GM12878 (cell line): Measurements from ENCODE around the gene SLC39A13. TPM values are rescaled to one million over a fixed set of nuclear protein-coding genes. Genes with fewer than 3 reads are reported as not detected.

Experiments
- ATAC-seq: fragments of 200-7000 bp; cut with Tn5 transposase; 3 replicates; pipeline ENCODE4 v1.9.1; 2020; ENCODE audit warnings: mild to moderate bottlenecking, moderate library complexity
- BruUV-seq: library from RNA; stranded (reverse); fragments of 400-500 nt; replicated peaks from 2 replicates; lab custom pipeline; 2021; lab: Mats Ljungman, UMichigan
- CTCF ChIA-PET: fragments of 300-600 bp; sonication (Branson Sonifier 250); formaldehyde crosslinking; extraction: SDS; loops from one replicate; lab custom pipeline; 2021; ENCODE audit warnings: inconsistent platforms; lab: Yijun Ruan, JAX
- POLR2A ChIA-PET: fragments of 350-600 bp; formaldehyde crosslinking; extraction: SDS; loops from one replicate; lab custom pipeline; 2021; ENCODE audit warnings: inconsistent platforms; lab: Charles Lee
- RAD21 ChIA-PET: fragments of 300-600 bp; sonication (Branson Sonifier 250); formaldehyde crosslinking; loops from one replicate; lab custom pipeline; 2023; ENCODE audit warnings: antibody characterized with exemption; ENCODE audit not compliant: unreplicated experiment; lab: Charles Lee
- SMC1A ChIA-PET: fragments of 300-600 bp; sonication (Branson Sonifier 250); formaldehyde crosslinking; loops from one replicate; lab custom pipeline; 2023; ENCODE audit not compliant: unreplicated experiment, uncharacterized antibody; lab: Charles Lee
- DNase-seq: peaks from one replicate; pipeline ENCODE4 v3.0.0-alpha.2; 2011; ENCODE audit warnings: low read depth, low spot score
- FAIRE-seq: peaks from 3 replicates; lab custom pipeline; 2011; peaks lifted over from hg19 to GRCh38; lab: Jason Lieb, UNC
- H2AFZ ChIP-seq: 2 replicates; pipeline ENCODE4 v1.6.0; 2011; ENCODE audit warnings: low read depth, low read length, control low read depth; ENCODE audit not compliant: control insufficient read depth
- H3K27ac ChIP-seq: 2 replicates; pipeline ENCODE4 v1.5.1; 2011; ENCODE audit warnings: control low read depth; ENCODE audit not compliant: control insufficient read depth, insufficient read depth
- H3K27me3 ChIP-seq, 2 experiments: replicated peaks in 1 of 2; 2 replicates each; pipeline versions ENCODE4 v1.6.0 to v1.6.1; 2011; ENCODE audit warnings: low read length in 1 of 2; ENCODE audit not compliant: control insufficient read depth in 2 of 2, insufficient read depth in 2 of 2
- H3K36me3 ChIP-seq, 2 experiments: 2 replicates each; pipeline ENCODE4 v1.5.1; 2011; ENCODE audit warnings: low read length in 1 of 2; ENCODE audit not compliant: control insufficient read depth in 2 of 2, insufficient read depth in 2 of 2
- H3K4me1 ChIP-seq: 2 replicates; pipeline ENCODE4 v1.6.1; 2011; ENCODE audit warnings: mild to moderate bottlenecking, low read length, moderate library complexity, mixed read lengths; ENCODE audit not compliant: control insufficient read depth, insufficient read depth
- H3K4me2 ChIP-seq: 2 replicates; pipeline ENCODE4 v1.6.0; 2011; ENCODE audit warnings: control low read depth; ENCODE audit not compliant: control insufficient read depth, insufficient read depth
- H3K4me3 ChIP-seq: fragments of 200-600 bp; sonication (generic); 2 replicates; pipeline ENCODE4 v1.5.1; 2016
- H3K79me2 ChIP-seq: 2 replicates; pipeline ENCODE4 v1.6.0; 2011; ENCODE audit warnings: low read length; ENCODE audit not compliant: control insufficient read depth, insufficient read depth
- H3K9ac ChIP-seq: 2 replicates; pipeline ENCODE4 v1.8.0; 2011; ENCODE audit warnings: low read length, control low read depth, mixed read lengths; ENCODE audit not compliant: control insufficient read depth, insufficient read depth
- H3K9me3 ChIP-seq: replicated peaks from 3 replicates; pipeline ENCODE4 v1.5.1; 2011; ENCODE audit warnings: mild to moderate bottlenecking, low read length; ENCODE audit not compliant: control insufficient read depth, insufficient read depth
- H4K20me1 ChIP-seq: 2 replicates; pipeline ENCODE4 v1.6.0; 2011; ENCODE audit not compliant: control insufficient read depth, insufficient read depth
- CHD2 ChIP-seq: IDR thresholded peaks from 2 replicates; pipeline ENCODE4 v1.6.1; 2011; ENCODE audit warnings: low read depth, low read length, improper control_type of control experiment, borderline replicate concordance
- E2F8 ChIP-seq: fragments of 450-650 bp; IDR thresholded peaks from 2 replicates; pipeline ENCODE4 v1.6.1; 2018; ENCODE audit warnings: mild to moderate bottlenecking, low read depth, moderate library complexity; ENCODE audit not compliant: partially characterized antibody
- ESRRA ChIP-seq: IDR thresholded peaks from 2 replicates; pipeline ENCODE4 v1.6.1; 2012; ENCODE audit warnings: mild to moderate bottlenecking, low read length, improper control_type of control experiment
- ETV6 ChIP-seq, 2 experiments: fragments of 450-650 bp in 1 of 2; IDR thresholded peaks in 1 of 2; conservative IDR thresholded peaks in 1 of 2; 2 replicates each; pipeline ENCODE4 v1.6.1; 2014; ENCODE audit warnings: antibody characterized with exemption in 1 of 2, borderline replicate concordance in 1 of 2, low read depth in 1 of 2, mild to moderate bottlenecking in 1 of 2, moderate library complexity in 1 of 2
- HDGF ChIP-seq: fragments of 450-650 bp; IDR thresholded peaks from 2 replicates; pipeline ENCODE4 v1.6.1; 2016; ENCODE audit warnings: antibody characterized with exemption
- IKZF2 ChIP-seq, 2 experiments: fragments of 450-650 bp; IDR thresholded peaks; 2 replicates each; pipeline ENCODE4 v1.6.1; 2017; ENCODE audit warnings: mild to moderate bottlenecking in 2 of 2, moderate library complexity in 2 of 2
- KAT2A ChIP-seq: conservative IDR thresholded peaks from 2 replicates; pipeline ENCODE4 v1.6.1; 2011; ENCODE audit warnings: low read depth, low read length; ENCODE audit not compliant: control insufficient read depth
- LARP7 ChIP-seq: fragments of 450-650 bp; IDR thresholded peaks from 2 replicates; pipeline ENCODE4 v1.6.1; 2017; ENCODE audit warnings: mild to moderate bottlenecking
- MEF2B ChIP-seq: fragments of 450-650 bp; IDR thresholded peaks from 2 replicates; pipeline ENCODE4 v1.6.1; 2018; ENCODE audit warnings: mild to moderate bottlenecking, moderate library complexity; ENCODE audit not compliant: partially characterized antibody, poor library complexity, severe bottlenecking
- MYB ChIP-seq: fragments of 150-350 bp; IDR thresholded peaks from 2 replicates; pipeline ENCODE4 v1.6.1; 2014; ENCODE audit warnings: mild to moderate bottlenecking, low read depth, low read length, borderline replicate concordance
- NBN ChIP-seq: fragments of 450-650 bp; IDR thresholded peaks from 2 replicates; pipeline ENCODE4 v1.6.1; 2016
- SIN3A ChIP-seq: IDR thresholded peaks from 2 replicates; pipeline ENCODE4 v1.6.1; 2012; ENCODE audit warnings: low read depth, low read length, improper control_type of control experiment
- SMC3 ChIP-seq: IDR thresholded peaks from 2 replicates; pipeline ENCODE4 v1.6.1; 2011; ENCODE audit warnings: low read length, improper control_type of control experiment, borderline replicate concordance
- SUPT20H ChIP-seq: IDR thresholded peaks from 2 replicates; pipeline ENCODE4 v1.6.1; 2011; ENCODE audit warnings: low read depth, mild to moderate bottlenecking, low read length, moderate library complexity, borderline replicate concordance; ENCODE audit not compliant: control insufficient read depth
- TAF1 ChIP-seq: IDR thresholded peaks from 2 replicates; pipeline ENCODE4 v1.6.1; 2011; ENCODE audit warnings: mild to moderate bottlenecking, low read depth, low read length, borderline replicate concordance
- TARDBP ChIP-seq: IDR thresholded peaks from 2 replicates; pipeline ENCODE4 v1.6.1; 2016; ENCODE audit warnings: borderline replicate concordance
- ZNF384 ChIP-seq: IDR thresholded peaks from 2 replicates; pipeline ENCODE4 v1.6.1; 2012; ENCODE audit warnings: low read depth, mild to moderate bottlenecking, low read length, improper control_type of control experiment, borderline replicate concordance
- ZNF622 ChIP-seq: fragments of 450-650 bp; IDR thresholded peaks from 2 replicates; pipeline ENCODE4 v1.6.1; 2017; ENCODE audit warnings: mild to moderate bottlenecking, inconsistent platforms
- ZSCAN29 ChIP-seq: fragments of 450-650 bp; IDR thresholded peaks from 2 replicates; pipeline ENCODE4 v1.6.1; 2017; ENCODE audit warnings: mild to moderate bottlenecking, moderate library complexity
- WGBS: methylation state at CpG from one replicate; pipeline ENCODE4 v1.1.6; 2016; ENCODE audit warnings: low lambda C conversion rate; ENCODE audit not compliant: insufficient replicate concordance, insufficient coverage; ENCODE audit errors: missing lambda C conversion rate; 5-methylcytosine and 5-hydroxymethylcytosine counted together
- in situ Hi-C: fragments of 300-500 bp; cut with MboI; formaldehyde crosslinking; loops from 9 replicates; pipeline ENCODE4 v1.14.3; 2018; ENCODE audit warnings: mixed read lengths
- intact Hi-C: fragments of 100-400 bp; cut with micrococcal nuclease; formaldehyde crosslinking; loops from one replicate; pipeline ENCODE4 v1.14.2; 2022; ENCODE audit not compliant: unreplicated experiment
- polyA plus RNA-seq, 11 experiments: library from polyadenylated mRNA; depleted of rRNA in 4 of 11; unstranded in 6 of 11; stranded (reverse) in 5 of 11; fragments of >200 nt; fragmentation: Nextera tagmentation in 4 of 11; fragmentation: Illumina TruSeq in 1 of 11; extraction: Ambion mirVana in 4 of 11; extraction: Trizol in 1 of 11; gene quantifications; 1 replicate in 1 of 11; 2 replicates in 10 of 11; pipeline versions ENCODE4 v1.2.1 to v1.2.3, GENCODE V29; 2011 to 2016; ENCODE audit warnings: inconsistent platforms in 2 of 11, missing spikeins in 2 of 11, low read depth in 1 of 11
- total RNA-seq, 4 experiments: library from RNA; depleted of rRNA in 3 of 4; stranded (reverse); fragments of >200 nt in 3 of 4; fragmentation: Illumina TruSeq in 1 of 4; extraction: Trizol in 1 of 4; gene quantifications; 2 replicates each; pipeline versions ENCODE4 v1.2.1 to v1.2.3, GENCODE V29; 2013 to 2021

Gene SLC39A13
- total and polyA plus RNA-seq, 10 of the 15 experiments (the other 5 are each of a cell fraction or from before 2014, with no cell fraction given): 0.23 to 19.8 (median 6.3) TPM

- no peak for TF ChIP-seq SMC3
- TF ChIP-seq CHD2: no peak
- no peak for TF ChIP-seq HDGF
- TF ChIP-seq E2F8: no peak
- TF ChIP-seq ZNF384: no peak
Observed at GRCh38 chr11:47460571-47461235, 52.3 kb downstream of the SLC39A13 start (continued).

GRCh38 chr11:47461876-47462275 lies 53.5 kb downstream of the SLC39A13 start:
- Histone ChIP-seq H3K4me2 (no peak overlapping the region), H2AFZ (no peak overlapping the region), H3K27me3 (no peaks in the 10 kb centered on the region), H4K20me1 (no peaks in the 10 kb centered on the region; the same call in 1 of the 2 replicates), H3K79me2 (no peaks in the 10 kb centered on the region; the same call in 1 of the 2 replicates), H3K27ac (no peak overlapping the region), H3K36me3 (peaks cover 6 to 10% of the 10 kb centered on the region in 2 experiments; a peak in 3 of 4 replicates), H3K4me1 (no peaks in the 10 kb centered on the region), H3K9me3 (no peaks in the 10 kb centered on the region), H3K4me3 (no peak overlapping the region), H3K9ac (no peak overlapping the region)
- intact Hi-C loops (no loop called here), in situ Hi-C loops (no loop called here)
- 98% methylated on average over 7 of the region's 7 CpGs for WGBS
- ATAC-seq (no peak), FAIRE-seq (no peak), DNase-seq (no peak)
- POLR2A ChIA-PET: interaction anchor here (0.5 kb wide), 1 partner anchor 189 kb away, joined by 3 read pairs; no protein-coding TSS in a partner anchor
- CTCF ChIA-PET: interaction anchor here (1.0 kb wide), 1 partner anchor 9 kb away, joined by 3 read pairs; no protein-coding TSS in a partner anchor
- RAD21 ChIA-PET: interaction anchor here (1.5 kb wide), 1 partner anchor 155 kb away, joined by 4 read pairs; no protein-coding TSS in a partner anchor
- SMC1A ChIA-PET: no interaction called here
- BruUV-seq: no TSS peak
- TF ChIP-seq MYB (no peak), LARP7 (no peak), SUPT20H (no peak), ETV6 (conservative IDR thresholded peaks at IDR 0.05 in 1 of 2, IDR thresholded peaks at IDR 0.05 in 1 of 2; ENCODE audit: borderline replicate concordance in 1 of 2, low read depth in 1 of 2) (no peak), KAT2A (no peak), TAF1 (no peak), SIN3A (no peak), TARDBP (no peak), ZSCAN29 (no peak), ZNF384 (no peak), IKZF2 (IDR thresholded peaks at IDR 0.05) (no peak), MEF2B (no peak), ZNF622 (no peak), ESRRA (no peak), NBN (no peak)
